Loucy (cell line): Measurements from ENCODE around the gene ZNF420.

ENCODE experiments used
- H2AFZ ChIP-seq: fragments of 200-600 bp; sonication (generic); 2 replicates; pipeline ENCODE4 v1.6.0; 2016; ENCODE audit warnings: antibody characterized with exemption, mild to moderate bottlenecking, low read length, moderate library complexity
- H3F3A ChIP-seq: fragments of 200-600 bp; 2 replicates; pipeline ENCODE4 v1.6.0; 2016; ENCODE audit warnings: antibody characterized with exemption, low read depth, mild to moderate bottlenecking
- H3K27me3 ChIP-seq: fragments of 200-600 bp; sonication (generic); 2 replicates; pipeline ENCODE4 v1.6.1; 2014; ENCODE audit warnings: low read length, mild to moderate bottlenecking; ENCODE audit not compliant: insufficient read depth, poor library complexity, severe bottlenecking
- H3K36me3 ChIP-seq: fragments of 200-600 bp; sonication (generic); 2 replicates; pipeline ENCODE4 v1.6.1; 2016; ENCODE audit warnings: low read length; ENCODE audit not compliant: insufficient read depth
- H3K4me1 ChIP-seq: fragments of 200-600 bp; sonication (generic); 2 replicates; pipeline ENCODE4 v1.5.1; 2014; ENCODE audit warnings: low read length, mild to moderate bottlenecking; ENCODE audit not compliant: insufficient read depth, poor library complexity, severe bottlenecking
- H3K4me2 ChIP-seq: fragments of 200-600 bp; sonication (generic); 2 replicates; pipeline ENCODE4 v1.6.0; 2014; ENCODE audit warnings: antibody characterized with exemption, low read length, low read depth, mild to moderate bottlenecking; ENCODE audit not compliant: poor library complexity, severe bottlenecking
- H3K4me3 ChIP-seq: fragments of 200-600 bp; sonication (generic); 2 replicates; pipeline ENCODE4 v1.5.1; 2014; ENCODE audit warnings: low read length, mild to moderate bottlenecking, mixed read lengths; ENCODE audit not compliant: poor library complexity, severe bottlenecking
- H3K79me2 ChIP-seq: fragments of 200-600 bp; sonication (generic); 2 replicates; pipeline ENCODE4 v1.6.1; 2014; ENCODE audit warnings: low read length; ENCODE audit not compliant: insufficient read depth
- H3K9ac ChIP-seq: fragments of 200-600 bp; sonication (generic); 2 replicates; pipeline ENCODE4 v1.6.0; 2014; ENCODE audit warnings: mild to moderate bottlenecking, low read depth, low read length, moderate library complexity; ENCODE audit not compliant: poor library complexity, severe bottlenecking
- H3K9me2 ChIP-seq: fragments of 200-600 bp; sonication (generic); replicated peaks from 2 replicates; pipeline ENCODE4 v1.6.1; 2016; ENCODE audit warnings: low read depth, low read length, mixed read lengths
- H3K9me3 ChIP-seq: fragments of 200-600 bp; sonication (generic); 2 replicates; pipeline ENCODE4 v1.6.1; 2014; ENCODE audit warnings: mild to moderate bottlenecking, antibody characterized with exemption, low read length, low read depth; ENCODE audit not compliant: insufficient read depth
- H4K20me1 ChIP-seq: fragments of 200-600 bp; sonication (generic); 2 replicates; pipeline ENCODE4 v1.6.0; 2014; ENCODE audit warnings: antibody characterized with exemption, low read length, mild to moderate bottlenecking; ENCODE audit not compliant: insufficient read depth, poor library complexity, severe bottlenecking
- CTCF ChIP-seq: fragments of 200-600 bp; sonication (generic); conservative IDR thresholded peaks from 2 replicates; pipeline ENCODE4 v1.5.1; 2014; ENCODE audit warnings: mild to moderate bottlenecking, antibody characterized with exemption, low read length
- EZH2phosphoT487 ChIP-seq: fragments of 200-600 bp; IDR thresholded peaks from 2 replicates; pipeline ENCODE4 v1.6.1; 2018; ENCODE audit warnings: antibody characterized with exemption, mild to moderate bottlenecking, moderate library complexity, borderline replicate concordance

ZNF420 gene

GRCh38 chr19:37165635-37166034, 87.4 kb downstream of the ZNF420 start:
- Histone ChIP-seq H3K9me3 (no peaks in the 10 kb centered on the region), H3K36me3 (0 out of 2 replicates have a peak, but pooled peaks cover 12% of the 10 kb centered on the region)
- TF ChIP-seq CTCF, result no peak
- no peak for TF ChIP-seq EZH2phosphoT487

GRCh38 chr19:37172368-37173366, 94.4 kb downstream of the ZNF420 start, which contains the start of gene ZNF585A:
Gene ZNF585A, minus strand, starts transcription at chr19:37172695. Its CDS starts 2,785 bp downstream, at chr19:37169910.
- Histone ChIP-seq H3K4me2 (peak within 1 kb of the TSS; percentile 73), H3K9me3 (no peaks in the 10 kb centered on the region), H3F3A (no peaks in the 10 kb centered on the region), H3K79me2 (peaks cover 10% of the 10 kb centered on the region; the same call in 1 of the 2 replicates), H2AFZ (peak within 1 kb of the TSS; percentile 97), H3K36me3 (0 out of 2 replicates have a peak, but pooled peaks cover 6% of the 10 kb centered on the region), H3K4me1 (peaks cover 19% of the 10 kb centered on the region), H3K9me2 (no peaks in the 10 kb centered on the region), H3K9ac (peak within 1 kb of the TSS; percentile 83), H4K20me1 (no peaks in the 10 kb centered on the region), H3K27me3 (no peaks in the 10 kb centered on the region), H3K4me3 (peak within 1 kb of the TSS; percentile 93)
- TF ChIP-seq CTCF (no peak), EZH2phosphoT487 (no peak)

More at GRCh38 chr19:37165635-37166034, 87.4 kb downstream of the ZNF420 start:
- H3K9ac ChIP-seq, result no peak overlapping the region
- H2AFZ ChIP-seq, result no peak overlapping the region
- H3K27me3 ChIP-seq, result no peaks in the 10 kb centered on the region
- H3K9me2 ChIP-seq, result no peaks in the 10 kb centered on the region
- H4K20me1 ChIP-seq, result no peaks in the 10 kb centered on the region
- H3K4me3 ChIP-seq, result no peak overlapping the region
- no peak overlapping the region for H3K4me2 ChIP-seq
- no peaks in the 10 kb centered on the region for H3F3A ChIP-seq
- no peaks in the 10 kb centered on the region for H3K79me2 ChIP-seq
- peaks cover 6% of the 10 kb centered on the region for H3K4me1 ChIP-seq
